CD14-positive monocyte (primary cell): Measurements from ENCODE around the gene LCE7A. TPM values are rescaled to one million over a fixed set of nuclear protein-coding genes. Genes with fewer than 3 reads are reported as not detected.
A peak's percentile ranks its signal among the peaks of the same experiment; 100 is the strongest.

ENCODE experiments used
- DNase-seq, 3 donors: peaks; one replicate each; pipeline ENCODE4 v3.0.0-alpha.2; 2011 to 2022
- H2AFZ ChIP-seq: 2 replicates; pipeline ENCODE4 v1.6.0; 2012; ENCODE audit warnings: mild to moderate bottlenecking, low read depth, low read length, inconsistent platforms; ENCODE audit not compliant: insufficient read depth, poor library complexity, severe bottlenecking
- H3K27ac ChIP-seq, 2 donors: 1 replicate in 1 of 2; 2 replicates in 1 of 2; pipeline ENCODE4 v1.5.1; 2012 to 2013; ENCODE audit warnings: low read length in 2 of 2, control low read depth in 1 of 2, inconsistent platforms in 1 of 2, low read depth in 1 of 2, mild to moderate bottlenecking in 1 of 2
- H3K27me3 ChIP-seq, 2 donors: one replicate each; pipeline versions ENCODE4 v1.6.0 to v1.6.1; 2011 to 2013; ENCODE audit warnings: low read length in 2 of 2; ENCODE audit not compliant: control insufficient read depth in 2 of 2, insufficient read depth in 2 of 2
- H3K36me3 ChIP-seq, 2 donors: replicated peaks in 1 of 2; 1 replicate in 1 of 2; 2 replicates in 1 of 2; pipeline versions ENCODE4 v1.5.1 to v1.6.1; 2012 to 2013; ENCODE audit warnings: low read length in 2 of 2, control low read depth in 1 of 2, inconsistent platforms in 1 of 2, mild to moderate bottlenecking in 1 of 2; ENCODE audit not compliant: insufficient read depth in 2 of 2, control insufficient read depth in 1 of 2
- H3K4me1 ChIP-seq, 2 donors: 1 replicate in 1 of 2; 2 replicates in 1 of 2; pipeline versions ENCODE4 v1.5.1 to v1.6.1; 2012 to 2013; ENCODE audit warnings: low read length in 2 of 2, control low read depth in 1 of 2, inconsistent platforms in 1 of 2, mild to moderate bottlenecking in 1 of 2, moderate library complexity in 1 of 2; ENCODE audit not compliant: insufficient read depth in 2 of 2, control insufficient read depth in 1 of 2
- H3K4me2 ChIP-seq: replicated peaks from 2 replicates; pipeline ENCODE3; 2012; ENCODE audit warnings: low read length, moderate library complexity, mild to moderate bottlenecking; ENCODE audit not compliant: poor library complexity, severe bottlenecking; ENCODE audit errors: extremely low read depth
- H3K4me3 ChIP-seq, 3 experiments: fragments of 200-600 bp in 1 of 3; sonication (generic) in 1 of 3; replicated peaks in 1 of 3; 1 replicate in 2 of 3; 2 replicates in 1 of 3; pipeline ENCODE4 v1.5.1; 2011 to 2013; ENCODE audit warnings: low read length in 3 of 3, mild to moderate bottlenecking in 3 of 3, control low read depth in 2 of 3, low read depth in 2 of 3, inconsistent platforms in 1 of 3, moderate library complexity in 1 of 3
- H3K79me2 ChIP-seq: 2 replicates; pipeline ENCODE4 v1.6.0; 2012; ENCODE audit warnings: mild to moderate bottlenecking, control low read depth, inconsistent platforms, low read length, moderate library complexity; ENCODE audit not compliant: insufficient read depth
- H3K9ac ChIP-seq: 2 replicates; pipeline ENCODE4 v1.6.0; 2017; ENCODE audit warnings: low read length, mild to moderate bottlenecking; ENCODE audit not compliant: insufficient read depth, poor library complexity, severe bottlenecking
- H3K9me3 ChIP-seq, 2 donors: replicated peaks in 1 of 2; 1 replicate in 1 of 2; 2 replicates in 1 of 2; pipeline versions ENCODE4 v1.5.1 to v1.6.1; 2012 to 2013; ENCODE audit warnings: low read length in 2 of 2, control low read depth in 1 of 2; ENCODE audit not compliant: control insufficient read depth in 1 of 2, insufficient read depth in 1 of 2
- H4K20me1 ChIP-seq: 2 replicates; pipeline ENCODE4 v1.6.0; 2012; ENCODE audit warnings: mild to moderate bottlenecking, low read length, control low read depth, moderate library complexity; ENCODE audit not compliant: insufficient read depth
- H3K27ac Mint-ChIP-seq, 7 donors: one replicate each; pipeline ENCODE4 v1.8.0; 2020; ENCODE audit warnings: mild to moderate bottlenecking in 7 of 7, mixed read lengths in 7 of 7, moderate library complexity in 6 of 7, inconsistent platforms in 2 of 7
- H3K27me3 Mint-ChIP-seq, 3 donors: one replicate each; pipeline ENCODE4 v1.8.0; 2021 to 2022; ENCODE audit warnings: low read depth in 3 of 3, mild to moderate bottlenecking in 3 of 3, mixed read lengths in 3 of 3, moderate library complexity in 3 of 3, inconsistent platforms in 1 of 3
- H3K36me3 Mint-ChIP-seq, 2 donors: one replicate each; pipeline ENCODE4 v1.8.0; 2020; ENCODE audit warnings: mixed read lengths in 2 of 2, inconsistent platforms in 1 of 2, mild to moderate bottlenecking in 1 of 2
- H3K4me1 Mint-ChIP-seq: one replicate; pipeline ENCODE4 v1.8.0; 2020; ENCODE audit warnings: mild to moderate bottlenecking, mixed read lengths
- H3K4me3 Mint-ChIP-seq, 2 donors: one replicate each; pipeline ENCODE4 v1.8.0; 2020; ENCODE audit warnings: mild to moderate bottlenecking in 2 of 2, mixed read lengths in 2 of 2, moderate library complexity in 1 of 2
- H3K9me3 Mint-ChIP-seq, 7 donors: one replicate each; pipeline ENCODE4 v1.8.0; 2020 to 2022; ENCODE audit warnings: mixed read lengths in 7 of 7, mild to moderate bottlenecking in 6 of 7, moderate library complexity in 6 of 7, inconsistent platforms in 2 of 7
- WGBS: methylation state at CpG from one replicate; pipeline ENCODE4 v1.1.5; 2013; ENCODE audit warnings: missing lambda C conversion rate; ENCODE audit not compliant: insufficient coverage; 5-methylcytosine and 5-hydroxymethylcytosine counted together
- intact Hi-C, 2 donors: fragments of 100-400 bp; cut with micrococcal nuclease; formaldehyde crosslinking; loops; one replicate each; pipeline versions ENCODE4 v1.15.0 to v1.15.1; 2023
- polyA plus RNA-seq, 3 donors: library from polyadenylated mRNA; depleted of rRNA in 1 of 3; unstranded in 2 of 3; stranded (reverse) in 1 of 3; fragments of 300-500 nt in 2 of 3; fragments of >200 nt in 1 of 3; fragmentation: Illumina TruSeq in 2 of 3; gene quantifications; 1 replicate in 2 of 3; 2 replicates in 1 of 3; pipeline ENCODE4 v1.2.3, GENCODE V29; 2012 to 2021
- TF ChIP-seq, protein P1 (sequence below): fragments of 200-600 bp; IDR thresholded peaks from one replicate; pipeline ENCODE4 v1.8.0; 2022; ENCODE audit warnings: antibody characterized with exemption, mild to moderate bottlenecking

Gene LCE7A
- polyA plus RNA-seq, 3 donors = not detected

- Histone ChIP-seq H3K9ac (no peak within 1 kb of the TSS), H3K79me2 (no peaks in the 10 kb centered on the region), H3K4me2 (no peak within 1 kb of the TSS), H3K27ac (no peak within 1 kb of the TSS), H3K4me3 (no peak within 1 kb of the TSS), H3K36me3 (no peaks in the 10 kb centered on the region), H3K4me1 (no peaks in the 10 kb centered on the region), H3K27me3 (no peaks in the 10 kb centered on the region), H3K9me3 (no peaks in the 10 kb centered on the region), H4K20me1 (no peaks in the 10 kb centered on the region), H2AFZ (no peak within 1 kb of the TSS)
- H3K27ac Mint-ChIP-seq = no peak within 1 kb of the TSS
- H3K36me3 Mint-ChIP-seq = no peaks in the 10 kb centered on the region
- H3K27me3 Mint-ChIP-seq = peaks cover 5 to 11% (median 6%) of the 10 kb centered on the region in 3 donors
- TF ChIP-seq, protein P1, sequence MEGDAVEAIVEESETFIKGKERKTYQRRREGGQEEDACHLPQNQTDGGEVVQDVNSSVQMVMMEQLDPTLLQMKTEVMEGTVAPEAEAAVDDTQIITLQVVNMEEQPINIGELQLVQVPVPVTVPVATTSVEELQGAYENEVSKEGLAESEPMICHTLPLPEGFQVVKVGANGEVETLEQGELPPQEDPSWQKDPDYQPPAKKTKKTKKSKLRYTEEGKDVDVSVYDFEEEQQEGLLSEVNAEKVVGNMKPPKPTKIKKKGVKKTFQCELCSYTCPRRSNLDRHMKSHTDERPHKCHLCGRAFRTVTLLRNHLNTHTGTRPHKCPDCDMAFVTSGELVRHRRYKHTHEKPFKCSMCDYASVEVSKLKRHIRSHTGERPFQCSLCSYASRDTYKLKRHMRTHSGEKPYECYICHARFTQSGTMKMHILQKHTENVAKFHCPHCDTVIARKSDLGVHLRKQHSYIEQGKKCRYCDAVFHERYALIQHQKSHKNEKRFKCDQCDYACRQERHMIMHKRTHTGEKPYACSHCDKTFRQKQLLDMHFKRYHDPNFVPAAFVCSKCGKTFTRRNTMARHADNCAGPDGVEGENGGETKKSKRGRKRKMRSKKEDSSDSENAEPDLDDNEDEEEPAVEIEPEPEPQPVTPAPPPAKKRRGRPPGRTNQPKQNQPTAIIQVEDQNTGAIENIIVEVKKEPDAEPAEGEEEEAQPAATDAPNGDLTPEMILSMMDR = no peak
- no peaks in the 10 kb centered on the region for H3K4me1 Mint-ChIP-seq
- WGBS = 83% methylated on average over 2 of the region's 2 CpGs
- H3K4me3 Mint-ChIP-seq = peak within 1 kb of the TSS; percentile 21 to 39
- intact Hi-C loops = no loop called here
- no peak for DNase-seq
- peaks cover 0 to 10% (median 5%) of the 10 kb centered on the region in 7 donors for H3K9me3 Mint-ChIP-seq
These were observed 32.6 kb upstream of the LCE7A start, which contains the start of gene LCE1A for GRCh38 chr1:152827173-152827572. TSS of gene LCE1A (plus strand) at chr1:152827473. CDS start at chr1:152827473, 0 bp downstream.

DNA sequence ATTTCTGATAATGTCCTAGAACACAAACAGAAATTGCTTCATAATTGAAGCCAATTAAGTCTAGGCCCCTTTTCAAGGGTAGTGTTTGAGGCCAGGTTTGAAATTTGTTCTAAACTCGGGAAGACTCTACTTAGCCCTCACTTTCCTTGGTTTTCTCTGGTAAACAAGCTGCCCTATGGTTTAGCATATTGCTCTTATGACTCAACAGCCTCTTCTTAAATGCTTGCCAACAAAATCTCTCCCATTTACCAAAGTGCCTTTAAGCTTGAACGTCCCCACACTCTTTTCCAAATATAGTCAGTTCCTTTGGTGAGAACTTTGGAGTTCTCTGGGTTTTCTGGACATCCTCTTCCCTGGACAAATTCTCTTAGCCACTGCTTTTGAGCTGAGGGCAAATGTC lies 22.9 kb upstream of the LCE7A start:
- H3K9ac ChIP-seq = no peak overlapping the region
- H3K36me3 ChIP-seq = no peaks in the 10 kb centered on the region
- Mint-ChIP-seq H3K4me3 (no peak overlapping the region), H3K36me3 (no peaks in the 10 kb centered on the region), H3K27me3 (peaks cover 2 to 10% (median 4%) of the 10 kb centered on the region in 3 donors), H3K4me1 (no peaks in the 10 kb centered on the region), H3K9me3 (peaks cover 0 to 23% (median 6%) of the 10 kb centered on the region in 7 donors), H3K27ac (no peak overlapping the region)
- TF ChIP-seq, protein P1 = no peak
- no peaks in the 10 kb centered on the region for H4K20me1 ChIP-seq
- no peak overlapping the region for H3K4me2 ChIP-seq
- no peaks in the 10 kb centered on the region for H3K79me2 ChIP-seq
- no peak for DNase-seq
- H3K27me3 ChIP-seq = no peaks in the 10 kb centered on the region
- no peak overlapping the region for H3K27ac ChIP-seq
- no peaks in the 10 kb centered on the region for H3K4me1 ChIP-seq
- WGBS = 50% methylated on average over 1 of the region's 2 CpGs
- intact Hi-C loops = no loop called here
- no peak overlapping the region for H2AFZ ChIP-seq
- H3K9me3 ChIP-seq = no peaks in the 10 kb centered on the region
- no peak overlapping the region for H3K4me3 ChIP-seq
